ENCODE results near the gene VAMP4.

- no peak for TF ChIP-seq POLR2AphosphoS5 (IDR thresholded peaks at IDR 0.05)
- no peak for TF ChIP-seq CTCF (IDR thresholded peaks at IDR 0.05 in 8 of 11, conservative IDR thresholded peaks at IDR 0.05 in 3 of 11)
- TF ChIP-seq POLR2A (IDR thresholded peaks at IDR 0.05), result no peak
These were observed 15.0 kb upstream of the VAMP4 start for GRCh38 chr1:171756856-171757255.
